ENCODE results near the gene PPIB.
"Not testable (repeated sequence)": the region's sequence is repeated elsewhere in the genome, so short reads cannot be mapped to it uniquely, and the experiment has no call there.

Gene PPIB

DNA sequence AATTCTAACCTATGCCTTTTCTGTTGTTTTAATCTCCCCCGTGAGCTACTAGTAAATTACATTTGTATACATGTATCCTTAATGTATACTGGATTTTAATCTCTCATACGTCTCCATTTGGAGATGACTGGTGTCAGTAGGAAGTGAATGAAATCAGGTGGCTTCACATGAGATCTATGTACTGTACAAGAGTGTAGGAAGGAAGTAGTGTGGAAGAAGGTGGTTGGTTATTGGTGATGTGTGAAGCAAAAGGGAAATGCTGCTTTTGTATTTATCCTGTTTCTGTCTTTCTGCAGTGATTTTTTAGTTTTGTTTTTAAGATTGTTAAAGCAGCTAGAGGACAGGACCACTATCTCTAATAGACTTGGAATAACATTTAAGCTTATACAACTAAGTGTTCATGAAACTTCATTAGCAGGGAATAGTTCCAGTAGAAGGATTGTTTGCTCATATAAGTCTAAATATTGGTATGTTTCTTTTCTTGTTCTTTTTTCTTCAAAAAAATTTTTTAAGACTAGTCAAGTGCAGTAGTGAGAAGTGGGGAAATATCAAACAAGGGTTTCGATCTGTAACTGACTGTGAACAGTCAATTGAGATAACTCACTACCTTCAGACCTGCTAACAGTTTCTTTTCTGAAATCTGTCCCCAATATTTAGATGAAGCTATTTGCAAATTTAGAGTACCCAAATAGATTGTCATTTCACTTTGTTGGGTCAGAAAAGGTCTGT, 51.7 kb downstream of the PPIB start:
- DNase-seq (ENCODE audit: low read depth, low spot score): no peak

DNA sequence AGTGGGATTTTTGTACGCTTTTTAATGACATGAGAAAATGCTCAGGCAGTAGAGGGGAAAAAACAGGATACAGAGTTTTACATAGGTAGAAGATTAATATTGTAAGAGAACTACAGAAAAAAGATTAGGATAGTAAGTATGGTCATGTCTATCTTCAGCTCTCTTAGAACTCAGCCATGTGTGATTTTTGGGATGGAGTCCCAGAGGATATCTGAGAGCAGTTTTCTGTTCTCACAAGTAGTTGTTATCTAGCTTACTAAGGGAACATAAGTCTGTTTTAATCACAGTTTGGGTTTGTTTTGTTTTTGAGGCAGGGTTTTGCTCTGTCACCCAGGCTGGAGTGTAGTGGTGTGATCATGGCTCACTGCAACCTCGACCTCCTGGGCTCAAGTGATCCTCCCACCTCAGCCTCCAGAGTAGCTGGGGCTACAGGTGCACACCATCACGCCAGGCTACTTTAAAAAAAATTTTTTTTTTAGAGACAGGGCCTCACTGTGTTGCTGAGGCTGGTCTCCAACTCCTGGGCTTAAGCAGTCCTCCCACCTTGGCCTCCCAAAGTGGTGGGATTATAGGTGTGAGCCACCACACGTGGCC, 52.6 kb downstream of the PPIB start:
- not testable (repeated sequence) for DNase-seq (ENCODE audit: low read depth, low spot score)

DNA sequence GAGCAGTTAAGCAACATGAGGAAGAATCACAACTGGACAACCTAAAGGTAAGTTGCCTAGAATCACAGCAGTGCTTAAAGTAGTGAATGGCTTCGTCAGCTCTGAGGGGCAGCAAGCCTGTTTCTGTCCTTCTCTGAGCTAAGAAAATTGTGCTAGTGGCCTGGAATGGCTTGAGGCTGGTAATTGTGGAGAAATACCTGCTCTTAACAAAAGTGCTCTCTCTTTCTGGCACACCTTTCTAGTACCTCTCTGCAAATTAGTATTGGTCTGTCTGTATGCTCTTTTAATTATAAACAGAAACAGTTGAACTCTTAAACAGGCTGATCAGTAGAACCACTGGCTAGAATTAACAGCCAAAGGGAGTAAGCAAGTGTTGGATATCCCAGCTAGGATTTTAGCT, 55.5 kb downstream of the PPIB start:
- DNase-seq (ENCODE audit: low read depth, low spot score): no peak
